GM12873 (cell line): ENCODE measurements around the gene SCIMP.

Source experiments
- CTCF ChIP-seq: IDR thresholded peaks from 2 replicates; pipeline ENCODE4 v1.5.1; 2012; ENCODE audit warnings: low read depth, mild to moderate bottlenecking, moderate library complexity, low read length, control low read depth; ENCODE audit not compliant: insufficient read depth; ENCODE audit errors: missing control alignments

The SCIMP gene

GRCh38 chr17:5249615-5250014 lies 15.0 kb upstream of the SCIMP start:
- peak; percentile 71 for TF ChIP-seq CTCF

- no peak for TF ChIP-seq CTCF
Measured at GRCh38 chr17:5248821-5249479, 14.3 kb upstream of the SCIMP start.

GRCh38 chr17:5247621-5248020 lies 13.0 kb upstream of the SCIMP start:
- no peak for TF ChIP-seq CTCF

- TF ChIP-seq CTCF = no peak
Measured at GRCh38 chr17:5241861-5242671, 7.4 kb upstream of the SCIMP start.

GRCh38 chr17:5238333-5238732 lies 3.7 kb upstream of the SCIMP start:
- TF ChIP-seq CTCF = no peak

GRCh38 chr17:5237541-5238016 lies 2.9 kb upstream of the SCIMP start:
- TF ChIP-seq CTCF = peak; percentile 92

GRCh38 chr17:5236938-5237540 lies 2.4 kb upstream of the SCIMP start:
- no peak for TF ChIP-seq CTCF
